Activated CD8-positive, alpha-beta T cell treated with anti-CD3 and anti-CD28 coated beads for 36 hours (primary cell): Measurements from ENCODE around the gene HACL1. TPM values are rescaled to one million over a fixed set of nuclear protein-coding genes. Genes with fewer than 3 reads are reported as not detected.

Source experiments
- ATAC-seq: fragments of 200-7000 bp; cut with Tn5 transposase; one replicate; pipeline ENCODE4 v1.10.0; 2021; ENCODE audit warnings: mild to moderate bottlenecking, moderate library complexity
- CTCF ChIA-PET: fragments of 350-600 bp; sonication (Branson Sonifier 250); formaldehyde crosslinking; loops from one replicate; lab custom pipeline; 2021; ENCODE audit warnings: antibody characterized with exemption; lab: Charles Lee
- POLR2A ChIA-PET: fragments of 350-600 bp; sonication (Branson Sonifier 250); formaldehyde crosslinking; loops from one replicate; lab custom pipeline; 2021; ENCODE audit warnings: antibody characterized with exemption; lab: Charles Lee
- DNase-seq: peaks from one replicate; pipeline ENCODE4 v3.0.0-alpha.2; 2020
- H3K27ac Mint-ChIP-seq: one replicate; pipeline ENCODE4 v1.8.0; 2021; ENCODE audit warnings: mild to moderate bottlenecking, mixed read lengths
- H3K27me3 Mint-ChIP-seq: one replicate; pipeline ENCODE4 v1.8.0; 2021; ENCODE audit warnings: mixed read lengths
- H3K36me3 Mint-ChIP-seq: one replicate; pipeline ENCODE4 v1.8.0; 2021; ENCODE audit warnings: low read depth, mixed read lengths
- H3K4me1 Mint-ChIP-seq: one replicate; pipeline ENCODE4 v1.8.0; 2021; ENCODE audit warnings: low read depth, mixed read lengths
- H3K4me3 Mint-ChIP-seq: one replicate; pipeline ENCODE4 v1.8.0; 2021; ENCODE audit warnings: mild to moderate bottlenecking, moderate library complexity, mixed read lengths
- H3K9me3 Mint-ChIP-seq: one replicate; pipeline ENCODE4 v1.8.0; 2021; ENCODE audit warnings: mixed read lengths
- CTCF ChIP-seq: fragments of 200-600 bp; IDR thresholded peaks from one replicate; pipeline ENCODE4 v1.8.0; 2022; ENCODE audit warnings: antibody characterized with exemption, mild to moderate bottlenecking
- intact Hi-C: fragments of 100-400 bp; cut with micrococcal nuclease; formaldehyde crosslinking; loops from one replicate; pipeline ENCODE4 v1.10.0; 2022
- total RNA-seq, 2 experiments: library from RNA; stranded (reverse); gene quantifications; one replicate each; pipeline ENCODE4 v1.2.3, GENCODE V29; 2021

HACL1 gene
- total RNA-seq, 2 experiments from 2014 or later: 23.6 to 32.0 TPM

GRCh38 chr3:15562560-15562959 is 38.8 kb downstream of the HACL1 start:
- H3K27ac Mint-ChIP-seq: no peak overlapping the region
- POLR2A ChIA-PET: no interaction called here
- intact Hi-C loops: no loop called here
- no peaks in the 10 kb centered on the region for H3K9me3 Mint-ChIP-seq
- no peak overlapping the region for H3K4me3 Mint-ChIP-seq
- H3K36me3 Mint-ChIP-seq: peaks cover 8% of the 10 kb centered on the region
- no peak for DNase-seq
- peaks cover 6% of the 10 kb centered on the region for H3K4me1 Mint-ChIP-seq
- CTCF ChIA-PET: interaction anchor here (1.0 kb wide), 1 partner anchor 294 kb away, joined by 3 read pairs; no protein-coding TSS in a partner anchor
- TF ChIP-seq CTCF: no peak
- no peaks in the 10 kb centered on the region for H3K27me3 Mint-ChIP-seq
- no peak for ATAC-seq

- no peak for TF ChIP-seq CTCF
- no peak for ATAC-seq
- no peaks in the 10 kb centered on the region for H3K27me3 Mint-ChIP-seq
- ChIA-PET CTCF (interaction anchor here (0.8 to 3.4 kb wide), 10 partner anchors 12 to 356 kb away, joined by 3 to 22 read pairs (median 6); no protein-coding TSS in a partner anchor), POLR2A (interaction anchor here (0.8 kb wide), 1 partner anchor 290 kb away, joined by 3 read pairs; no protein-coding TSS in a partner anchor)
- no peaks in the 10 kb centered on the region for H3K9me3 Mint-ChIP-seq
- H3K27ac Mint-ChIP-seq: no peak overlapping the region
- no peak overlapping the region for H3K4me3 Mint-ChIP-seq
- intact Hi-C loops: loop anchor here (5.0 kb wide), 3 partner anchors 61 to 286 kb away; partner anchors contain the start of genes EAF1 and METTL6
- H3K4me1 Mint-ChIP-seq: peaks cover 17% of the 10 kb centered on the region
- DNase-seq: no peak
- H3K36me3 Mint-ChIP-seq: peaks cover 3% of the 10 kb centered on the region
Measured at GRCh38 chr3:15558581-15558980, 42.8 kb downstream of the HACL1 start.

- peak; percentile 82 for DNase-seq
- TF ChIP-seq CTCF: peak; percentile 85
- Mint-ChIP-seq H3K27ac (peak overlapping the region; percentile 68), H3K4me1 (peaks cover 17% of the 10 kb centered on the region), H3K4me3 (no peak overlapping the region), H3K27me3 (no peaks in the 10 kb centered on the region), H3K36me3 (peaks cover 1% of the 10 kb centered on the region), H3K9me3 (no peaks in the 10 kb centered on the region)
- intact Hi-C loops: loop anchor here (5.0 kb wide), 3 partner anchors 60 to 285 kb away; partner anchors contain the start of genes EAF1 and METTL6
- POLR2A ChIA-PET: interaction anchor here (0.7 to 1.6 kb wide), 2 partner anchors 128 to 130 kb away, joined by 3 read pairs; no protein-coding TSS in a partner anchor
- peak; percentile 98 for ATAC-seq
- CTCF ChIA-PET: interaction anchor here (0.6 to 3.4 kb wide), 23 partner anchors 11 to 355 kb away, joined by 3 to 22 read pairs (median 4); no protein-coding TSS in a partner anchor
Measured at GRCh38 chr3:15557511-15557946, 43.8 kb downstream of the HACL1 start.

- ChIA-PET CTCF (interaction anchor here (0.6 to 3.4 kb wide), 30 partner anchors 9 to 447 kb away, joined by 3 to 22 read pairs (median 4); partner anchors contain the start of genes CAPN7, EAF1 and METTL6), POLR2A (interaction anchor here (0.7 to 1.6 kb wide), 3 partner anchors 21 to 129 kb away, joined by 3 to 4 read pairs (median 3); no protein-coding TSS in a partner anchor)
- no peaks in the 10 kb centered on the region for H3K27me3 Mint-ChIP-seq
- H3K9me3 Mint-ChIP-seq: no peaks in the 10 kb centered on the region
- H3K36me3 Mint-ChIP-seq: peaks cover 1% of the 10 kb centered on the region
- H3K4me3 Mint-ChIP-seq: no peak overlapping the region
- intact Hi-C loops: loop anchor here (5.0 kb wide), 3 partner anchors 59 to 284 kb away; partner anchors contain the start of genes EAF1 and METTL6
- ATAC-seq: peak; percentile 57
- H3K4me1 Mint-ChIP-seq: peaks cover 17% of the 10 kb centered on the region
- peak overlapping the region; percentile 67 for H3K27ac Mint-ChIP-seq
- DNase-seq: no peak
- no peak for TF ChIP-seq CTCF
Measured at GRCh38 chr3:15556512-15556911, 44.9 kb downstream of the HACL1 start.

- TF ChIP-seq CTCF: no peak
- DNase-seq: no peak
- Mint-ChIP-seq H3K4me1 (peaks cover 17% of the 10 kb centered on the region), H3K27me3 (no peaks in the 10 kb centered on the region), H3K4me3 (no peak overlapping the region), H3K9me3 (no peaks in the 10 kb centered on the region), H3K27ac (no peak overlapping the region), H3K36me3 (no peaks in the 10 kb centered on the region)
- no peak for ATAC-seq
- CTCF ChIA-PET: no interaction called here
- POLR2A ChIA-PET: no interaction called here
- intact Hi-C loops: no loop called here
Measured at GRCh38 chr3:15553749-15554148, 47.6 kb downstream of the HACL1 start.
